ENCODE data around the gene CDH15. TPM values are rescaled to one million over a fixed set of nuclear protein-coding genes. Genes with fewer than 3 reads are reported as not detected.
"Not testable (repeated sequence)": the region's sequence is repeated elsewhere in the genome, so short reads cannot be mapped to it uniquely, and the experiment has no call there.

CDH15 gene
- total and polyA plus RNA-seq, 2 of the 13 experiments (the other 11 are each of a cell fraction or from before 2014, with no cell fraction given) = 0.74 to 2.2 TPM

DNA sequence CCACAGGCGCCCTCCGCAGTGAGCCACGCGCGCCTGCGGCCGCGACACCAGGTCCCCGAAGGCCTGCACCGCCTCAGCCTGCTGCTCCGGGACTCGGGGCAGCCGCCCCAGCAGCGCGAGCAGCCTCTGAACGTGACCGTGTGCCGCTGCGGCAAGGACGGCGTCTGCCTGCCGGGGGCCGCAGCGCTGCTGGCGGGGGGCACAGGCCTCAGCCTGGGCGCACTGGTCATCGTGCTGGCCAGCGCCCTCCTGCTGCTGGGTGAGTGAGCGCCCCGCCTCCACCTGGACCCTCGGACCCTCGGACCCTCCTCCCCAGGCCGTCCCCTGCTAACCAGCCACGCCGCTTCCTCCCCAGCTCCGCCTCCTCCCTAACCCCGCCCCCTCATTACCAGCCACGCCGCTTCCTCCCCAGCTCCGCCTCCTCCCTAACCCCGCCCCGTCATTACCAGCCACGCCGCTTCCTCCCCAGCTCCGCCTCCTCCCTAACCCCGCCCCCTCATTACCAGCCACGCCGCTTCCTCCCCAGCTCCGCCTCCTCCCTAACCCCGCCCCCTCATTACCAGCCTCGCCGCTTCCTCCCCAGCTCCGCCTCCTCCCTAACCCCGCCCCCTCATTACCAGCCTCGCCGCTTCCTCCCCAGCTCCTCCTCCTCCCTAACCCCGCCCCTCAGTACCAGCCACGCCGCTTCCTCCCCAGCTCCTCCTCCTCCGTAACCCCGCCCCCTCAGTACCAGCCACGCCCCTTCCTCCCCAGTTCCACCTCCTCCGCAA is 20.8 kb downstream of the CDH15 start (continued):
- TF ChIP-seq ARNT2 (CRISPR knock-in tag; IDR thresholded peaks at IDR 0.05; ENCODE audit: low read depth) (peak; percentile 80), AKAP8 (CRISPR knock-in tag; IDR thresholded peaks at IDR 0.05) (peak; percentile 97), ZNF772 (CRISPR knock-in tag; IDR thresholded peaks at IDR 0.05) (peak; percentile 92; the same call in 1 of the 2 replicates), POLR2G (IDR thresholded peaks at IDR 0.05; ENCODE audit: low read depth, low read length) (peak; percentile 84), ZNF564 (CRISPR knock-in tag; IDR thresholded peaks at IDR 0.05) (peak; percentile 82; the same call in 1 of the 2 replicates), ZNF350 (CRISPR knock-in tag; IDR thresholded peaks at IDR 0.05; ENCODE audit: borderline replicate concordance, low read depth) (0 out of 2 replicates have a peak, but pooled peaks have one; percentile 22), TBX3 (IDR thresholded peaks at IDR 0.05; ENCODE audit: borderline replicate concordance) (peak; percentile 45; the same call in 1 of the 2 replicates), ZNF550 (CRISPR knock-in tag; IDR thresholded peaks at IDR 0.05; ENCODE audit: borderline replicate concordance) (0 out of 2 replicates have a peak, but pooled peaks have one; percentile 49), JARID2 (CRISPR knock-in tag; IDR thresholded peaks at IDR 0.05; ENCODE audit: insufficient replicate concordance) (peak; percentile 84), NR2F6 (CRISPR knock-in tag; IDR thresholded peaks at IDR 0.05) (peak; percentile 70), RAD21 (CRISPR knock-in tag; IDR thresholded peaks at IDR 0.05) (peak; percentile 94)
- TF ChIP-seq, protein P1, sequence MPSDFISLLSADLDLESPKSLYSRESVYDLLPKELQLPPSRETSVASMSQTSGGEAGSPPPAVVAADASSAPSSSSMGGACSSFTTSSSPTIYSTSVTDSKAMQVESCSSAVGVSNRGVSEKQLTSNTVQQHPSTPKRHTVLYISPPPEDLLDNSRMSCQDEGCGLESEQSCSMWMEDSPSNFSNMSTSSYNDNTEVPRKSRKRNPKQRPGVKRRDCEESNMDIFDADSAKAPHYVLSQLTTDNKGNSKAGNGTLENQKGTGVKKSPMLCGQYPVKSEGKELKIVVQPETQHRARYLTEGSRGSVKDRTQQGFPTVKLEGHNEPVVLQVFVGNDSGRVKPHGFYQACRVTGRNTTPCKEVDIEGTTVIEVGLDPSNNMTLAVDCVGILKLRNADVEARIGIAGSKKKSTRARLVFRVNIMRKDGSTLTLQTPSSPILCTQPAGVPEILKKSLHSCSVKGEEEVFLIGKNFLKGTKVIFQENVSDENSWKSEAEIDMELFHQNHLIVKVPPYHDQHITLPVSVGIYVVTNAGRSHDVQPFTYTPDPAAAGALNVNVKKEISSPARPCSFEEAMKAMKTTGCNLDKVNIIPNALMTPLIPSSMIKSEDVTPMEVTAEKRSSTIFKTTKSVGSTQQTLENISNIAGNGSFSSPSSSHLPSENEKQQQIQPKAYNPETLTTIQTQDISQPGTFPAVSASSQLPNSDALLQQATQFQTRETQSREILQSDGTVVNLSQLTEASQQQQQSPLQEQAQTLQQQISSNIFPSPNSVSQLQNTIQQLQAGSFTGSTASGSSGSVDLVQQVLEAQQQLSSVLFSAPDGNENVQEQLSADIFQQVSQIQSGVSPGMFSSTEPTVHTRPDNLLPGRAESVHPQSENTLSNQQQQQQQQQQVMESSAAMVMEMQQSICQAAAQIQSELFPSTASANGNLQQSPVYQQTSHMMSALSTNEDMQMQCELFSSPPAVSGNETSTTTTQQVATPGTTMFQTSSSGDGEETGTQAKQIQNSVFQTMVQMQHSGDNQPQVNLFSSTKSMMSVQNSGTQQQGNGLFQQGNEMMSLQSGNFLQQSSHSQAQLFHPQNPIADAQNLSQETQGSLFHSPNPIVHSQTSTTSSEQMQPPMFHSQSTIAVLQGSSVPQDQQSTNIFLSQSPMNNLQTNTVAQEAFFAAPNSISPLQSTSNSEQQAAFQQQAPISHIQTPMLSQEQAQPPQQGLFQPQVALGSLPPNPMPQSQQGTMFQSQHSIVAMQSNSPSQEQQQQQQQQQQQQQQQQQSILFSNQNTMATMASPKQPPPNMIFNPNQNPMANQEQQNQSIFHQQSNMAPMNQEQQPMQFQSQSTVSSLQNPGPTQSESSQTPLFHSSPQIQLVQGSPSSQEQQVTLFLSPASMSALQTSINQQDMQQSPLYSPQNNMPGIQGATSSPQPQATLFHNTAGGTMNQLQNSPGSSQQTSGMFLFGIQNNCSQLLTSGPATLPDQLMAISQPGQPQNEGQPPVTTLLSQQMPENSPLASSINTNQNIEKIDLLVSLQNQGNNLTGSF (CRISPR knock-in tag; IDR thresholded peaks at IDR 0.05) = peak; percentile 82; the same call in 1 of the 2 replicates
- TF ChIP-seq, protein P2, sequence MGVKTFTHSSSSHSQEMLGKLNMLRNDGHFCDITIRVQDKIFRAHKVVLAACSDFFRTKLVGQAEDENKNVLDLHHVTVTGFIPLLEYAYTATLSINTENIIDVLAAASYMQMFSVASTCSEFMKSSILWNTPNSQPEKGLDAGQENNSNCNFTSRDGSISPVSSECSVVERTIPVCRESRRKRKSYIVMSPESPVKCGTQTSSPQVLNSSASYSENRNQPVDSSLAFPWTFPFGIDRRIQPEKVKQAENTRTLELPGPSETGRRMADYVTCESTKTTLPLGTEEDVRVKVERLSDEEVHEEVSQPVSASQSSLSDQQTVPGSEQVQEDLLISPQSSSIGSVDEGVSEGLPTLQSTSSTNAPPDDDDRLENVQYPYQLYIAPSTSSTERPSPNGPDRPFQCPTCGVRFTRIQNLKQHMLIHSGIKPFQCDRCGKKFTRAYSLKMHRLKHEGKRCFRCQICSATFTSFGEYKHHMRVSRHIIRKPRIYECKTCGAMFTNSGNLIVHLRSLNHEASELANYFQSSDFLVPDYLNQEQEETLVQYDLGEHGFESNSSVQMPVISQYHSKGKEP (CRISPR knock-in tag; IDR thresholded peaks at IDR 0.05) = peak; percentile 77; the same call in 1 of the 2 replicates
- not testable (repeated sequence) for TF ChIP-seq NR2F6 (IDR thresholded peaks at IDR 0.05)
